ENCODE results near the gene PPP1R16B. TPM values are rescaled to one million over a fixed set of nuclear protein-coding genes. Genes with fewer than 3 reads are reported as not detected.

Gene PPP1R16B
- total RNA-seq, 2 donors from 2014 or later, result 1.3 to 1.9 TPM

- Histone ChIP-seq H3K4me1 (replicated peaks) (no peaks in the 10 kb centered on the region), H3K4me3 (no peak overlapping the region), H3K9me3 (no peaks in the 10 kb centered on the region), H3K36me3 (no peaks in the 10 kb centered on the region), H3K27me3 (replicated peaks; ENCODE audit: insufficient read depth) (no peaks in the 10 kb centered on the region), H3K27ac (no peak overlapping the region)
- intact Hi-C loops (cut with DNase I), result no loop called here
- no peak for DNase-seq (ENCODE audit: low spot score)
- TF ChIP-seq CTCF (IDR thresholded peaks at IDR 0.05), result no peak
- no peak for TF ChIP-seq POLR2A (IDR thresholded peaks at IDR 0.05)
- TF ChIP-seq POLR2AphosphoS5 (IDR thresholded peaks at IDR 0.05), result no peak
- 65% methylated on average over 3 of the region's 3 CpGs for WGBS
These were observed 23.2 kb upstream of the PPP1R16B start for GRCh38 chr20:38782275-38782674.

DNA sequence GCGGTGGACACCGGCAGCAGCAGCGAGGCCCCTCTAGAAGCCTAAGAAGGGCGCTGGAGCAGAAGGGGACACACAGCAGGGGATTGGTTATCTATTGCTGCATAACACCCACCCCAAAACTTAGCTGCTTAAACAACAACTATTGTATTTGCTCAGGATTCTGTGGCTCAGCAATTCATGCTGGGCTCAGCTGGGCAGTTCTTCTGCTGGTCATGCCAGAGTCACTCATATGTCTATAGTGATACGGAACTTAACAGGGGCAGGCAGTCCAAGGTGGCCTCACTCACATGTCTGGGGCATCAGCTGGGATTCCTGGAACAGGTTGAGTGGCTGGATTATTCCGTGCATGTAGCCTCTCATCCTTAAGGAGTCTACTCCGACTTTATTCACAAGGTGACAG is 17.6 kb upstream of the PPP1R16B start:
- Histone ChIP-seq H3K4me1 (replicated peaks) (no peaks in the 10 kb centered on the region), H3K4me3 (no peak overlapping the region), H3K27ac (no peak overlapping the region), H3K27me3 (replicated peaks; ENCODE audit: insufficient read depth) (no peaks in the 10 kb centered on the region), H3K36me3 (no peaks in the 10 kb centered on the region), H3K9me3 (no peaks in the 10 kb centered on the region)
- no peak for TF ChIP-seq CTCF (IDR thresholded peaks at IDR 0.05)
- no peak for TF ChIP-seq POLR2A (IDR thresholded peaks at IDR 0.05)
- no peak for TF ChIP-seq POLR2AphosphoS5 (IDR thresholded peaks at IDR 0.05)
- 88% methylated on average over 7 of the region's 7 CpGs for WGBS
- intact Hi-C loops (cut with DNase I), result no loop called here
- DNase-seq (ENCODE audit: low spot score), result no peak

GRCh38 chr20:38789503-38790199 is 15.8 kb upstream of the PPP1R16B start:
- DNase-seq (ENCODE audit: low spot score), result no peak
- intact Hi-C loops (cut with DNase I), result no loop called here
- Histone ChIP-seq H3K27me3 (replicated peaks; ENCODE audit: insufficient read depth) (no peaks in the 10 kb centered on the region), H3K4me3 (no peak overlapping the region), H3K9me3 (no peaks in the 10 kb centered on the region), H3K4me1 (replicated peaks) (no peaks in the 10 kb centered on the region), H3K27ac (no peak overlapping the region), H3K36me3 (no peaks in the 10 kb centered on the region)
- WGBS, result 86% methylated on average over 7 of the region's 7 CpGs
- no peak for TF ChIP-seq POLR2A (IDR thresholded peaks at IDR 0.05)

- WGBS, result 41% methylated on average over 15 of the region's 16 CpGs
- Histone ChIP-seq H3K27me3 (replicated peaks; ENCODE audit: insufficient read depth) (no peaks in the 10 kb centered on the region), H3K4me3 (no peak overlapping the region), H3K27ac (no peak overlapping the region), H3K4me1 (replicated peaks) (no peaks in the 10 kb centered on the region), H3K9me3 (no peaks in the 10 kb centered on the region), H3K36me3 (no peaks in the 10 kb centered on the region)
- DNase-seq (ENCODE audit: low spot score), result no peak
- no peak for TF ChIP-seq POLR2AphosphoS5 (IDR thresholded peaks at IDR 0.05)
- peak in 3 of 4 experiments; percentile 31 to 45 (median 43) for TF ChIP-seq CTCF (IDR thresholded peaks at IDR 0.05)
- no peak for TF ChIP-seq POLR2A (IDR thresholded peaks at IDR 0.05)
- intact Hi-C loops (cut with DNase I), result no loop called here
These were observed 15.1 kb upstream of the PPP1R16B start for GRCh38 chr20:38790200-38791053.

DNA sequence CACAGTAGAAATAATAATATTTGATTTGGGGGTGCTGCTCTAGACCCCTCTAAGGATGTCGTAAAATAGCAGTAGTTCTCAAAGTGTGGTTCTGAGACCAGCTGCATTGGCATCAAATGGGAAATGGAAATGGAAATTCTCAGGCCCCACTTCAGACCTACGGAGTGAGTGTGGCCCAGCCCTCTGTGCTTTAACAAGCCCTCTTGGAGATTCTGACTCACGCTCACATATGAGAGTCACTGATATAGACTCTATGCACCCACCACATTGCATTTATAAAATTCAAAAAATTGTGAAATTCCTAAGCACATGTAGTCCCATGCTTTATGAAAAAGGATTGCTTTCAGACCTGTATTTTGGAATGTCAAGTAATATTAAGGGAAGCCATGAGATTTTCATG is 14.2 kb upstream of the PPP1R16B start:
- 81% methylated on average over 3 of the region's 3 CpGs for WGBS
- no peaks in the 10 kb centered on the region for H3K4me1 ChIP-seq (replicated peaks)
- TF ChIP-seq POLR2AphosphoS5 (IDR thresholded peaks at IDR 0.05) (no peak), CTCF (IDR thresholded peaks at IDR 0.05) (no peak), POLR2A (IDR thresholded peaks at IDR 0.05) (no peak)
- H3K27ac ChIP-seq, result no peak overlapping the region
- H3K4me3 ChIP-seq, result no peak overlapping the region
- H3K9me3 ChIP-seq, result no peaks in the 10 kb centered on the region
- intact Hi-C loops (cut with DNase I), result no loop called here
- H3K27me3 ChIP-seq (replicated peaks; ENCODE audit: insufficient read depth), result no peaks in the 10 kb centered on the region
- H3K36me3 ChIP-seq, result no peaks in the 10 kb centered on the region
- DNase-seq (ENCODE audit: low spot score), result no peak

Measured in prostate gland (tissue), 2 donors.